Keratinocyte (primary cell): ENCODE results near the gene PIGN.

Experiments used
- CTCF ChIP-seq, 3 experiments: IDR thresholded peaks in 1 of 3; conservative IDR thresholded peaks in 1 of 3; optimal IDR thresholded peaks in 1 of 3; 2 replicates in 2 of 3; 3 replicates in 1 of 3; pipeline versions ENCODE3 to v1.5.1; 2011; ENCODE audit warnings: low read length in 3 of 3, mild to moderate bottlenecking in 3 of 3, moderate library complexity in 2 of 3, control low read depth in 1 of 3, inconsistent platforms in 1 of 3; ENCODE audit not compliant: insufficient read depth in 2 of 3; ENCODE audit errors: extremely low read depth in 1 of 3
- EZH2 ChIP-seq: IDR thresholded peaks from one replicate; pipeline ENCODE4 v1.6.1; 2012; ENCODE audit warnings: inconsistent platforms, mild to moderate bottlenecking, low read length, moderate library complexity

DNA sequence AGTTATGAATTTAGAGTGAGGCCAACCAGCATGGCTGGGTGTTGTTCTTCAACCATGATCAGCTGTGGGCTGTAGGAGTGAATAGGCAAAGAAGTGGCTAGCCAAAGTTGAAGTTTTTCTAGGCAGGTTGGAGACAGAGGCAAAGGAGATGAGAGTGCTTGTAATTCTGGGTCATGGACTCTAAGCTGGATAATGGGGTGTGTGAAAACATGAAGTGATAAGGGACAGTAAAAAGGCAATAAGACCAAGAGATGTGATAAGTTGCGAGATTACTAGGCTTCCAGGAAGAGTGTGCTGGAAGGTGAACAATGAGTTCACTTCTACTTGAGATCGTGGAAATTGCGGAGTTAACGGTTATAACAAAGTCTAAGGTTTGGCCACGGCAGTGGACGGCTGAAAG is 175.4 kb downstream of the PIGN start:
- TF ChIP-seq CTCF (optimal IDR thresholded peaks at IDR 0.05 in 1 of 3, IDR thresholded peaks at IDR 0.05 in 1 of 3, conservative IDR thresholded peaks at IDR 0.05 in 1 of 3; ENCODE audit: extremely low read depth in 1 of 3, insufficient read depth in 2 of 3, low read length in 3 of 3) (no peak), EZH2 (no peak)
